Cardiac fibroblast (primary cell): Measurements from ENCODE around the gene IFI44.

Experiments used
- DNase-seq, 2 donors: peaks; one replicate each; pipeline versions ENCODE4 v3.0.0 to v3.0.0-alpha.2; 2010; ENCODE audit warnings: low read depth in 2 of 2
- H3K4me3 ChIP-seq, 2 donors: replicated peaks in 1 of 2; 1 replicate in 1 of 2; 2 replicates in 1 of 2; pipeline ENCODE4 v1.5.1; 2011; ENCODE audit warnings: low read depth in 2 of 2, low read length in 2 of 2, mild to moderate bottlenecking in 2 of 2, moderate library complexity in 1 of 2
- TF ChIP-seq, protein P1 (sequence below): IDR thresholded peaks from one replicate; pipeline ENCODE4 v1.5.1; 2011; ENCODE audit warnings: low read depth, mild to moderate bottlenecking, low read length, inconsistent platforms

IFI44 gene

DNA sequence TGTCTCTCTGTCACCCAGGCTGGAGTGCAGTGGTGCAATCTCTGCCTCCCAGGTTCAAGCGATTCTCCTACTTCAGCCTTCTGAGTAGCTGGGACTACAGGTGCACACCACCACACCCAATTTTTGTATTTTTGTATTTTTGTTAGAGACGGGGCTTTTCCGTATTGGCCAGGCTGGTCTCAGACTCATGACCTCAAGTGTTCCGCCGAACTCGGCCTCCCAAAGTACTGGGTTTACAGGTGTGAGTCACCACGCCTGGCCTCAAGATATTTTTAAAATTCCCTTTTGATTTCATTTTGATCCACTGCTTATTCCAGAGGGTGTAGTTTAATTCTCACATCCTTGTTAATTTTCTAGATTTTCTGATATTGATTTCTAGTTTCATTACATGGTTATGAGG is 25.6 kb upstream of the IFI44 start:
- no peak overlapping the region for H3K4me3 ChIP-seq
- DNase-seq: no peak
- TF ChIP-seq, protein P1, sequence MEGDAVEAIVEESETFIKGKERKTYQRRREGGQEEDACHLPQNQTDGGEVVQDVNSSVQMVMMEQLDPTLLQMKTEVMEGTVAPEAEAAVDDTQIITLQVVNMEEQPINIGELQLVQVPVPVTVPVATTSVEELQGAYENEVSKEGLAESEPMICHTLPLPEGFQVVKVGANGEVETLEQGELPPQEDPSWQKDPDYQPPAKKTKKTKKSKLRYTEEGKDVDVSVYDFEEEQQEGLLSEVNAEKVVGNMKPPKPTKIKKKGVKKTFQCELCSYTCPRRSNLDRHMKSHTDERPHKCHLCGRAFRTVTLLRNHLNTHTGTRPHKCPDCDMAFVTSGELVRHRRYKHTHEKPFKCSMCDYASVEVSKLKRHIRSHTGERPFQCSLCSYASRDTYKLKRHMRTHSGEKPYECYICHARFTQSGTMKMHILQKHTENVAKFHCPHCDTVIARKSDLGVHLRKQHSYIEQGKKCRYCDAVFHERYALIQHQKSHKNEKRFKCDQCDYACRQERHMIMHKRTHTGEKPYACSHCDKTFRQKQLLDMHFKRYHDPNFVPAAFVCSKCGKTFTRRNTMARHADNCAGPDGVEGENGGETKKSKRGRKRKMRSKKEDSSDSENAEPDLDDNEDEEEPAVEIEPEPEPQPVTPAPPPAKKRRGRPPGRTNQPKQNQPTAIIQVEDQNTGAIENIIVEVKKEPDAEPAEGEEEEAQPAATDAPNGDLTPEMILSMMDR: no peak

DNA sequence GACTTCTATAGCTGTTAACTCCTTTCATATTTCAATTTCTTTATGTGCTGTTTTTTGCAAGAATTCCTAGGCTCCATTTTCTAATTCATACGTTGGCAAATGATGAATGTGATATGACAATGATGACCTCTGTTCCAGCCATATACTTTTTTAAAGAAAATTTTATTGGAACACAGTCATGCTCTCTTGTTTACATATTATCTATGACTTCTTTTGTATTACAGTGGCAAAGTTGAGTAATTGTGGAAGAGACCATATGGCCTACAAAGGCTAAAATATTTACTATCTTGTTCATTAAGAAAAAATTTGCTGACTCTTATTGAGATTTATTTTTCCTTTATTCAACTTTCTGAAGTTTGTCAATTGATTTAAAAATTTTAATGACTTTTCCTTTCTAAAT is 22.3 kb upstream of the IFI44 start:
- TF ChIP-seq, protein P1: no peak
- no peak overlapping the region for H3K4me3 ChIP-seq
- DNase-seq: peak in 1 of 2 donors; percentile 62

DNA sequence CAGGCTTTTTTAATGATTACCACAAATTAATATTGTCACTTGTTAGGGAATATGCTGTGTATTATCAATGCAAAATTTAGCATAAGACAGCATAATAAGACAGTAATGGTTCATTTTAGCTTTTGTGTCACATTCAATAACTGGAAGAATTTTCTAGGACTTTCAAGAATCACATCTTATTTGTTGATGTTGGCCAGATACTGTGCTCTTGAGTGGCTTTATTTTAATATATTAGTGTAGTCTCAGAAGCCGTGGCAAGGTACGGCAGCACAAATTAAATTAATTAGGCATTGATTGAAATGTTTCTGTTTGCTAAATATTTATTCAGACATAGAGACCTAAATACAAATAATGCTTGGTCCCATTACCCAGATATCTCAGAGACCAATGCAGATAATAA is 19.0 kb upstream of the IFI44 start:
- H3K4me3 ChIP-seq: no peak overlapping the region
- DNase-seq: no peak
- TF ChIP-seq, protein P1: no peak

DNA sequence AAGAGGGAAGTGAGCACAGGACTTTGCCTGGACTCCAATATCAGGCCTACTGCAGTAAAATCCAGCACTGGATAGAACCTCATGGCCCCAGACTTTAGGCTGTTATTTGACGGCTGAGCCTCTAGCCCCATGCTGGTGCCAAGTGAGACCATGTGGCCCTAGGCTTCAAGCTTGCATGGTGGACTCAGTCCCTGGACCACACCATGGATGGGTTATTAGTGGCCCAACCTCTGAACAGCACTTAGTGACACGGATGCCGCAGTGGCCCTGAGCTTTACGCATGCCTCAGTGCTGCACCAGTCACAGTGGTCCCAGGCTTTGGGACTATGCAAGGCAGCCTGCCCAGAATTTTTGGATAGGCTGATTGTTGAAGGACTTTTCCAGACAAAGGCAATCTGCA is 16.4 kb upstream of the IFI44 start:
- no peak overlapping the region for H3K4me3 ChIP-seq
- TF ChIP-seq, protein P1: no peak
- no peak for DNase-seq

DNA sequence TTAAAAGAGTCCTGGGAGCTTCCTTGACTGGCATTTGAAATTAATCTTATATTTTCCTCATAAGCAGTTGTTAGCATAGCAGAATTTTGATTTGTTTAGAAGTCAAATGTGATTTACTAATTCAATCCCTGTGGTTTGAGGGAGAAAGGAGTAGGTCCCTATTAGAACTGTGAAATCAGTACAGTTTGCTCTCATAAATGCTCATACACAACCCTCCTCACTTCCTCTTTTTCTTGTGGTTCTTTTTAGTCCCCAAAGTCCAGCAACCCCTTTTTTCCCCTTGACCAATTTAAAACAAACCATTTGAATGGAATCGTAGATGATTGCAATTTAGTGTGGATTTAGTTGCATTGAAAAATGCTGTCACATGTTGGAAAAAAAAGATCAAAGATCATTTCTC is 9.2 kb upstream of the IFI44 start:
- H3K4me3 ChIP-seq: no peak overlapping the region
- DNase-seq: no peak
- TF ChIP-seq, protein P1: no peak

DNA sequence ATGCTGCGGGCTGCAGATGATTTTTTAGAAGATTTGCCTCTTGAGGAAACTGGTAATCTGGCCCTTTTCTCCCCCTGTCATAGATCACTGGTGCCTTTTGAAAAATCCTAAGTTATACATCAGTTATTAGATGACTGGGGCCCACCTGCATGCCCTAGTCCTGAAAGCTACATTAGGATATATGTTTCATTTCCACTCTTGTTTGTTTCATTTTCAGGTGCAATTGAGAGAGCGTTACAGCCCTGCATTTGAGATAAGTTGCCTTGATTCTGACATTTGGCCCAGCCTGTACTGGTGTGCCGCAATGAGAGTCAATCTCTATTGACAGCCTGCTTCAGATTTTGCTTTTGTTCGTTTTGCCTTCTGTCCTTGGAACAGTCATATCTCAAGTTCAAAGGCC is 8.1 kb upstream of the IFI44 start:
- no peak for DNase-seq
- TF ChIP-seq, protein P1: no peak
- no peak overlapping the region for H3K4me3 ChIP-seq

DNA sequence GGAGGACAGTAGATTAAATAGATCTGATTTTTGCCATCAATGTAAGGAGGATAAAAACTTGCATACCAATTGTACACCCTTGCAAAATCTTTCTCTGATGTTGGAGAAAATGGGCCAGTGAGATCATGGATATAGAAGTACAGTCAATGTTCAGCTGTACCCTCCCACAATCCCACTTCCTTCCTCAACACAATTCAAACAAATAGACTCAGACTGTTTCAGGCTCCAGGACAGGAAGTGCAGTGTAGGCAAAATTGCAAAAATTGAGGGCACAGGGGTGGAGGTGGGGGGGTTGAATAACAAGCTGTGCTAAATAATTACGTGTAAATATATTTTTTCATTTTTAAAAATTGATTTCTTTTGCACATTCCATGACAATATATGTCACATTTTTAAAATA is 3.9 kb upstream of the IFI44 start:
- TF ChIP-seq, protein P1: no peak
- no peak overlapping the region for H3K4me3 ChIP-seq
- DNase-seq: peak in 1 of 2 donors; percentile 45
